Adipocyte (in vitro differentiated cells): ENCODE measurements around the gene PTCD3.

Experiments used
- DNase-seq: peaks from one replicate; pipeline ENCODE4 v3.0.0-alpha.2; 2015; ENCODE audit warnings: low read depth
- H3K27me3 ChIP-seq: replicated peaks from 2 replicates; pipeline ENCODE4 v1.7.0; 2013; ENCODE audit warnings: mild to moderate bottlenecking, low read length, moderate library complexity; ENCODE audit not compliant: control insufficient read depth, insufficient read depth
- H3K36me3 ChIP-seq: 2 replicates; pipeline ENCODE4 v1.7.0; 2013; ENCODE audit warnings: low read length, mild to moderate bottlenecking, moderate library complexity; ENCODE audit not compliant: control insufficient read depth, insufficient read depth, severe bottlenecking
- H3K4me1 ChIP-seq: 2 replicates; pipeline ENCODE4 v1.7.0; 2013; ENCODE audit warnings: mild to moderate bottlenecking, low read length, moderate library complexity; ENCODE audit not compliant: control insufficient read depth, insufficient read depth
- H3K4me3 ChIP-seq: 2 replicates; pipeline ENCODE4 v1.7.0; 2013; ENCODE audit warnings: mild to moderate bottlenecking, low read length, moderate library complexity
- H3K9ac ChIP-seq: 2 replicates; pipeline ENCODE4 v1.7.0; 2013; ENCODE audit warnings: mild to moderate bottlenecking, low read length, moderate library complexity
- H3K9me3 ChIP-seq: 2 replicates; pipeline ENCODE4 v1.7.0; 2013; ENCODE audit warnings: mild to moderate bottlenecking, low read length, moderate library complexity; ENCODE audit not compliant: control insufficient read depth

Gene PTCD3

DNA sequence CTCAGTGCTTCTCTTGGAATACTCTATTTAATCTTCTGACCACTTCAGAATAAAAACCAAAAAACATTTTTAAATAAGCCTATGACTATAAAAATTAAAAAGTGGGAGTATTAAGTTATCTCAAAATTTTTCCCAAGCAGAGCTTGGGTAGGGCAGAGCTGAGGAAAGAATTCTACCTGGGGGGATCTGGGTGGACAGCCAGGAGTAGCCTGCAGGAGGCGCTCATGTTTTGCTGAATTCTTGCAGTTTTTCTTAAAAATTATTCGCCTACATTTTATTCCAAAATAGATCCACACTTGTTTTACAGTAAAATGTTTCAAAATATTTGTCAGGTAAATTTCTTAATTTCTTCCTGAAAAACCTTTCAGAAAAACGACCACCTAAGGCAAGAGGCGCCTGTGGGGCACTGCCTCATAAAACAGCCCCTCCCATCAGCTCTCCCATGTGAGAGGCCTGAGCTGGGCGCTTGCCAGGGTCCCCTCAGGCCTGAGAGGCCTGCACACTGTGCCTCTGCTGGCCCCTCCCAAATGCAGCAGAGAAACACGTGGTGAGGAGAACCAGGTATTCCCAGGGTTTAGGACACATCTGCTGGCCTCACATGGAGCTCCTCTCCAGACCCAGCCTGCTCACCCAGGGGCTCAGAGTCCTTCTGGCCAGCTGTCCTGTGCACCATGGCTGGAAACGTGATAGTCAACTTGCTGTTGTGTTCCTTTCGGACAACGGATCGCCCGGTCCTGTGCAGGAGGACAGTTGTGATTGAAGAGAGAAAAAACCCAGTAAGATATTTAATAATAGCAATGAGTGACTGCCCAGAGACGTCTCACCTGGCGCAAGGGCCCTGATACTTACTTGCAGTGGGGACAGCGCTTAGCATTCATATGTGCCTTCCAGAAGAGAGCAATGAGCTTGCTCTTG is 17.8 kb upstream of the PTCD3 start:
- no peak overlapping the region for H3K4me3 ChIP-seq
- H3K9me3 ChIP-seq: no peaks in the 10 kb centered on the region
- peaks cover 74% of the 10 kb centered on the region for H3K36me3 ChIP-seq
- no peak for DNase-seq
- H3K4me1 ChIP-seq: no peaks in the 10 kb centered on the region
- H3K9ac ChIP-seq: no peak overlapping the region
- H3K27me3 ChIP-seq: no peaks in the 10 kb centered on the region

DNA sequence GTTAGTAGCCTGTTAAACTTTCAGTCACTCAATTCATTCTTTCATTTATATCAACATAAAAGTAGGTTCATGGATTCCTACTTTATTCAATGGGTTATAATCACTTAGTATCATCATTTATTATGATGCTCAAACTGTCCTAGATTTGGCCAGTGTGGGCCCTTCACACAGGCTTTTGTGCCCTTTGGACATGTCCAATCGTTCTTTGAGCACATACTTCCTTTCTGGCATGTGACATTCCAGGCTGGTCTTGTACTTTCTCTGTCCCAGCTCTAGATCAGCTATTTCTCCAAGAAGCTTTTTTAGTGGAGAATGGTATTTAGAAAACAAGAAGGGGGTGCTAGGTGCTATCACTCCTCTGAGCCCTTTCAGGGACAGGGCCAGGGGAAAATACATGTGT is 11.8 kb upstream of the PTCD3 start:
- Histone ChIP-seq H3K4me3 (no peak overlapping the region), H3K36me3 (peaks cover 68% of the 10 kb centered on the region), H3K27me3 (no peaks in the 10 kb centered on the region), H3K4me1 (no peaks in the 10 kb centered on the region), H3K9ac (no peak overlapping the region), H3K9me3 (no peaks in the 10 kb centered on the region)
- DNase-seq: no peak

DNA sequence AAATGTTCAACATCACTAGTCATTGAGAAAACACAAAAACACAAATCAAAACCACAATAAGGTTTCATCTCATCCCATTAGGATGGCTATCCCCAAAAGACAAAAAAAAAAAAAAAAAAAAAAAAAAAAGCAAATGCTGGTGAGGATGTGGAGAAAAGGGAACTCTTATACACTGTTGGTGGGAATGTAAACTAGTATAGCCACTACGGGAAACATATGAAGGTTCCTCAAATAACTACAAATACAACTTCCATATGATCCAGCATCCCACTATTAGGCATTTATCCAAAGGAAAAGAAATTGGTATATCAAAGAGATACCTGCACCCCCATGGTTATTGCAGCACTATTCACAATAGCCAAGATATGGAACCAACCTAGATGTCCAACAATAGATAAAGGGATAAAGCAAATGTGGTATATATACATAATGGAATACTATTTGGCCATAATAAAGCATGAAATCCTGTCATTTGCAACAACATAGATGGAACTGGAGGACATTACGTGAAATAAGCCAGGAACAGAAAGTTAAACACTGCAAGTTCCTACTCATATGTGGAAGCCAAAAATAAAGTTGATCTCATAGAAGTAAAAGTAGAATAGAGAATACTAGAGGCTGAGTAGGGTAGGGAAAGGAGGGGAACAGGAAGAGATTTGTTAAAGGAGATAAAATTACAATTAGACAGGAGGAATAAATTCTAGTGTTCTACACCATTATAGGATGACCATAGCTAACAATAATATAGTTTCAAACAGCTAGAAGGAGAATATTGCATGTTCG is 8.7 kb upstream of the PTCD3 start:
- no peaks in the 10 kb centered on the region for H3K4me1 ChIP-seq
- no peak for DNase-seq
- no peak overlapping the region for H3K9ac ChIP-seq
- no peak overlapping the region for H3K4me3 ChIP-seq
- H3K36me3 ChIP-seq: peaks cover 70% of the 10 kb centered on the region
- no peaks in the 10 kb centered on the region for H3K27me3 ChIP-seq
- H3K9me3 ChIP-seq: no peaks in the 10 kb centered on the region

DNA sequence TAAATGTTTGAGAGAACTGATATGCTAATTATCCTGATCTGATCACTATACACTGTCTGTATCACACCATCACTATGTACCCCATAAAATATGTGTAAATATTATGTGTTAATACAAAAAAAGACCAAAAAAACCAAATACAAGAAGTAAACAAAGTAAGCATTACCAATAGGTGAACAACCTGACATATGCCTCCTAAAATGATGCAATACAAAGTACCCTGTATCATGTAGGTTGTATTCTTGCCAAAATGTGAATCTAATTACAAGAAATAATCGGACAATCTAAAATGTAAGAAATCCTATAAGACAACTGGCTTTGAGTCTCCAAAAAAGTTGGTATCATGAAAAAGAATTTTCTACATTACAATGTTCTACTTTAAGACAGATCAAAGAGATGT is 8.1 kb upstream of the PTCD3 start:
- Histone ChIP-seq H3K36me3 (peaks cover 70% of the 10 kb centered on the region), H3K4me1 (no peaks in the 10 kb centered on the region), H3K9me3 (no peaks in the 10 kb centered on the region), H3K4me3 (no peak overlapping the region), H3K27me3 (no peaks in the 10 kb centered on the region), H3K9ac (no peak overlapping the region)
- DNase-seq: no peak

DNA sequence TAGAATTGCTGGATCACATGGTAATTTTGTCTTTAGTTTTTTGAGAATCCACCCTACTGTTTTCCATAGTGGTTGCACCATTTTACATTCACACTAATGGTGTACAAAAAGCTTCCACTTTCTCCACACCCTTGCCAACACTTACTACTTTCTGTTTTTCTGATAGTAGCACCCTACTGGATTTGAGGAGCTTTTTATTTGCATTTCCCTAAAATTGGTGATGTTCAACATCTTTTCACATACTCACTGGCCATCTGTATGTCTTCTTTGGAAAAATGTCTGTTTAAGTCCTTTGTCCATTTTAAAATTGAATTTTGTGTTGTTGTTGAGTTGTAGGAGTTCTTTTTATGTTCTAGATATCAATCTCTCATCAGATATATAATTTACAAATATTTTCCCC is 3.9 kb upstream of the PTCD3 start:
- DNase-seq: no peak
- Histone ChIP-seq H3K4me1 (peaks cover 19% of the 10 kb centered on the region), H3K4me3 (no peak overlapping the region), H3K27me3 (no peaks in the 10 kb centered on the region), H3K36me3 (peaks cover 44% of the 10 kb centered on the region), H3K9ac (no peak overlapping the region), H3K9me3 (no peaks in the 10 kb centered on the region)

DNA sequence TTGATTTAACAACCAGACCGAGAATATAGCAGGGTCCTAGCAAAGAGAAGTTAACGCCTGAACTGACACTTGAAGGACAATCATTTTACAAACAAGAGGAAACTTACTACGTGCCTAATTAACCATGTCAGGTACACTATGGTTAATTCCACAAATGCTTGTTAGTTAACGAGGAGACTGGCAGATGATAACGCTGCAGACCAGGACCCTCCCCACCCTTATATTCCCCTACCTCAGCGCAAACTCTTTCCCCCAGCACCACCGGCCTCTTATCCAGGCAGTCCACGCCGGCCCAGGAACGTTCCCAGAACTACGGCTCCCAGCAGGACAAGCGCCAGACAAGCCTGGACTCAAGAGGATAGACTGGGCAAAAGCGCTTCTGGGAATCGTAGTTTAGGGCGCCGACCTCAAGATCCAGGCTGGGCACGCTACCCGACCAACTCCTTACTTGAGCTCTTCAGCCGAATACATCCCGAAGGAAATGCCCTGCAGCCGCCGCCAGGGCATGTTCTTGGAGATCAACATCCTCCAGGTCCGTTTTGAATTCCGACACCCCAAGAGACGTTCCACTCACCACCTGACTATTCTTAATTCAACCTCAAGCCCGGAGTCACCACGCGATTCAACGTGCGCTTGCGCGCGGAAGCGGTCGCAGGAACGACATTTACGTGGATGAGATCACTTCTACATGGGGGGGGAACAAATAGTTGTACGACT is 625 bp upstream of the PTCD3 start, which contains the start of gene POLR1A:
Gene POLR1A (minus strand): TSS at position 635 of the 717 bp plus-strand sequence. CDS start 110 bp downstream, at position 525.
- no peaks in the 10 kb centered on the region for H3K27me3 ChIP-seq
- DNase-seq: peak; percentile 97
- H3K9me3 ChIP-seq: no peaks in the 10 kb centered on the region
- peaks cover 29% of the 10 kb centered on the region for H3K4me1 ChIP-seq
- H3K9ac ChIP-seq: peak within 1 kb of the TSS; percentile 98
- H3K4me3 ChIP-seq: peak within 1 kb of the TSS; percentile 99
- H3K36me3 ChIP-seq: peaks cover 33% of the 10 kb centered on the region

DNA sequence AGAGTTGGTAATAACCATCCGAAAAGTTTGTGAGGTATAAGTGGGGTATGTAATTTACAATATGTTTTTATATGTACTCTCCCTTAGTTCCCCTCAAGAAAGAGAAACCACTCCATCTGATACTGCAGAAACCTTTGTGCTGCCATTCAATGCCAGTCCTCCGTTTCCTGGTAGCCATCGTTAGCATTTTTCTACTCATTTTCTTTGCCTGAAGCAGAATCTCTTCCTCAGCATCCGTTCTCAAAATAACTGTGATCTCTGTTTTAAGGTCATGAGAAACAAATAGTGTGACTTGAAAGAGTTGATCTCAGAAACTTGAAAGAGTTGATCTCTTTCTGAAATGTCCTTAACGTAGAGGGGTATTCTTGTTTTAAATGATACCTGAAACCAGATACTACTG is 996 bp downstream of the PTCD3 start:
- H3K9ac ChIP-seq: peak overlapping the region; percentile 98
- peak overlapping the region; percentile 99 for H3K4me3 ChIP-seq
- H3K27me3 ChIP-seq: no peaks in the 10 kb centered on the region
- H3K36me3 ChIP-seq: peaks cover 38% of the 10 kb centered on the region
- no peaks in the 10 kb centered on the region for H3K9me3 ChIP-seq
- H3K4me1 ChIP-seq: peaks cover 29% of the 10 kb centered on the region
- DNase-seq: peak; percentile 13

DNA sequence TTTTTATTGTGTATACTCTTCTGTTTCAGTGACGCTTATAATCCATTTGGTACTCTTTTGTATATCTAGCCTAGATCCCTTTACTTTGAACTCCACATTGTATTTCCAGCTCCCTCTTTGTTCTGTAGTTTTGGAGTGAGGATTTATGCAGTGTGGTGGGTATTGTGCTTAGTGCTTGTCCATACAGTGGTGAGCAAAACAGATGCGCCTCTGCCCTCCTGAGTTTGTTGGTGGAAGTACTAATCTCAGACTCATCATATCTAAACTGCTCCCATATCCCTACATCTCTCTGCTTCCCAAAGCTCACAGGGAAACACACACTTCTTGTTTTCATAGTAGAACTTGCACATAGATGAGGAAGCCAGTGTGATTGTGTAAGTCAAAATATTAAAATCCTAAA is 12.1 kb downstream of the PTCD3 start:
- DNase-seq: no peak
- no peak overlapping the region for H3K9ac ChIP-seq
- H3K4me3 ChIP-seq: no peak overlapping the region
- H3K4me1 ChIP-seq: peaks cover 14% of the 10 kb centered on the region
- peaks cover 90% of the 10 kb centered on the region for H3K36me3 ChIP-seq
- no peaks in the 10 kb centered on the region for H3K9me3 ChIP-seq
- no peaks in the 10 kb centered on the region for H3K27me3 ChIP-seq

DNA sequence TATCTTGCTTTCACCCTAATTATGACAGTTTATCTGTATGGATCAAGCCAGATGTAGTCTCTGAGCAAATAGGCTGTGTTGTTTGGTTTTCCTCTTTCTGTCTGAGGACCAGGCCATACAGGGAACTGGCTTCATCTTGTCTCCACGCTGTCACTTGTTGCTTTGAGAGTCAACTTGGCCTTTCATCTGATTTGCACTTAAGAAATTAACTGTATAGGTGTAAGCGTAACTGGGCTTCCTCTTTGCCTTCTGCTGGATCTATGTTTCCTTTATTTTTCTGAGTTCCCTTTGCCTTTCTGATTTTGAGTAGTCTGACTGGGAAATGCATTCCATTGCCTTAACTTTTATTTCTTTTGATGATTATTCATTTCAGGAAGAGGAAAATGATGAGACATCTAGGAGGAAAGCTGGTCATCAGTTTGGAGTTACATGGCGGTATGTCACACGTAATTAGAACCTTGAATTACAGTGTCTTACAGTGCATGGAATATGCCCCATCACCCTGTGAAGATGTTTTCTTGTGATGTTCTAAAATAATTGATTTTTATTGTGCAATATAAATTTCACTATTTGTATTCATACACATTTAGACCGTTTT is 17.4 kb downstream of the PTCD3 start:
- no peak for DNase-seq
- Histone ChIP-seq H3K4me3 (no peak overlapping the region), H3K9ac (no peak overlapping the region), H3K36me3 (peaks cover 98% of the 10 kb centered on the region), H3K27me3 (no peaks in the 10 kb centered on the region), H3K4me1 (no peaks in the 10 kb centered on the region), H3K9me3 (no peaks in the 10 kb centered on the region)

DNA sequence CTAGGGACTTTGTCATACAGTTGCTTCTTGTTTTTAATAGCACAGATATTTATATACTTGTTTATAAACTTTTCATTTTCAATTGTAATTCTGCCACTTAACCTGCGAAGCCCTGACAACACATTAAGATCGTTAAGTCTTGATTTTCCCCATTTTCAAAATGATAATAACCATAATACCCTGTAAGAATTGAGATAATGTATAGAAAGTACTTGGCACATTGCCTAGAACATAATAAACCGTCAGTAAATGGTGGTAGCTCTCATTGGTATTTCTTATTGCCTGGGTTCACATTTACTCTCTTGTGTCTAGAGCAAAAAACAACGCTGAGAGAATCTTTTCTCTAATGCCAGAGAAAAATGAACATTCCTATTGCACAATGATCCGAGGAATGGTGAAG is 18.6 kb downstream of the PTCD3 start:
- no peaks in the 10 kb centered on the region for H3K9me3 ChIP-seq
- H3K27me3 ChIP-seq: no peaks in the 10 kb centered on the region
- no peak for DNase-seq
- no peaks in the 10 kb centered on the region for H3K4me1 ChIP-seq
- no peak overlapping the region for H3K9ac ChIP-seq
- peaks cover 98% of the 10 kb centered on the region for H3K36me3 ChIP-seq
- no peak overlapping the region for H3K4me3 ChIP-seq
